ENCODE measurements around the gene CAMKK2. TPM values are rescaled to one million over a fixed set of nuclear protein-coding genes. Genes with fewer than 3 reads are reported as not detected.
A peak's percentile ranks its signal among the peaks of the same experiment; 100 is the strongest.

CAMKK2 gene
- total RNA-seq, 4 donors from 2014 or later = 16.8 to 32.6 (median 21.2) TPM

GRCh38 chr12:121226399-121226798 lies 70.1 kb downstream of the CAMKK2 start:
- Histone ChIP-seq H3K36me3 (peaks cover 0 to 39% (median 7%) of the 10 kb centered on the region in 3 donors), H3K9me3 (no peaks in the 10 kb centered on the region), H3K4me1 (peaks cover 20 to 55% (median 22%) of the 10 kb centered on the region in 3 donors), H3K27me3 (no peaks in the 10 kb centered on the region), H3K4me3 (no peak overlapping the region), H3K27ac (peak overlapping the region in 1 of 4 donors; percentile 55)
- WGBS, 2 donors = 79 to 86% methylated on average over 8 of the region's 8 CpGs
- TF ChIP-seq POLR2A (IDR thresholded peaks at IDR 0.05) = no peak
- TF ChIP-seq CTCF (IDR thresholded peaks at IDR 0.05) = no peak
- intact Hi-C loops (cut with DNase I) = no loop called here
- no peak for DNase-seq

- TF ChIP-seq POLR2A (IDR thresholded peaks at IDR 0.05) = no peak
- no peak for TF ChIP-seq CTCF (IDR thresholded peaks at IDR 0.05)
- no peaks in the 10 kb centered on the region for H3K9me3 ChIP-seq
- peaks cover 13 to 43% (median 16%) of the 10 kb centered on the region in 3 donors for H3K4me1 ChIP-seq
- peaks cover 0 to 39% (median 7%) of the 10 kb centered on the region in 3 donors for H3K36me3 ChIP-seq
- DNase-seq = no peak
- intact Hi-C loops (cut with DNase I) = no loop called here
- no peak overlapping the region for H3K4me3 ChIP-seq
- 47 to 54% methylated on average over 8 of the region's 8 CpGs for WGBS, 2 donors
- H3K27ac ChIP-seq = no peak overlapping the region
- H3K27me3 ChIP-seq = no peaks in the 10 kb centered on the region
Measured at GRCh38 chr12:121224591-121224990, 71.9 kb downstream of the CAMKK2 start.

- H3K4me3 ChIP-seq = no peak overlapping the region
- peaks cover 0 to 29% (median under 1%) of the 10 kb centered on the region in 3 donors for H3K36me3 ChIP-seq
- intact Hi-C loops (cut with DNase I) = no loop called here
- H3K27me3 ChIP-seq = no peaks in the 10 kb centered on the region
- H3K4me1 ChIP-seq = peaks cover 7 to 33% (median 7%) of the 10 kb centered on the region in 3 donors
- TF ChIP-seq CTCF (IDR thresholded peaks at IDR 0.05) (peak in 4 of 6 experiments; percentile 10 to 51 (median 28)), POLR2A (IDR thresholded peaks at IDR 0.05) (no peak)
- H3K9me3 ChIP-seq = no peaks in the 10 kb centered on the region
- no peak for DNase-seq
- H3K27ac ChIP-seq = peak overlapping the region in 1 of 4 donors; percentile 26
- 62 to 90% methylated on average over 7 to 14 of the region's 19 CpGs for WGBS, 2 donors
Measured at GRCh38 chr12:121223292-121224285, 72.9 kb downstream of the CAMKK2 start.

GRCh38 chr12:121222847-121223246 lies 73.7 kb downstream of the CAMKK2 start:
- Histone ChIP-seq H3K27me3 (no peaks in the 10 kb centered on the region), H3K27ac (peak overlapping the region in 1 of 4 donors; percentile 26), H3K4me1 (peaks cover 4 to 27% (median 7%) of the 10 kb centered on the region in 3 donors), H3K9me3 (no peaks in the 10 kb centered on the region), H3K4me3 (no peak overlapping the region), H3K36me3 (peaks cover 0 to 35% (median 2%) of the 10 kb centered on the region in 3 donors)
- intact Hi-C loops (cut with DNase I) = no loop called here
- TF ChIP-seq CTCF (IDR thresholded peaks at IDR 0.05) (no peak), POLR2A (IDR thresholded peaks at IDR 0.05) (no peak)
- no peak for DNase-seq
- 77 to 86% methylated on average over 10 of the region's 10 CpGs for WGBS, 2 donors
